GM19395 (cell line): ENCODE data around the gene DCDC2.
"Not testable (repeated sequence)": the region's sequence is repeated elsewhere in the genome, so short reads cannot be mapped to it uniquely, and the experiment has no call there.

ENCODE experiments used
- ATAC-seq: cut with Tn5 transposase; IDR thresholded peaks from one replicate; pipeline ENCODE4 v1.9.1; 2021; ENCODE audit warnings: mild to moderate bottlenecking, moderate library complexity; ENCODE audit not compliant: unreplicated experiment

Gene DCDC2

DNA sequence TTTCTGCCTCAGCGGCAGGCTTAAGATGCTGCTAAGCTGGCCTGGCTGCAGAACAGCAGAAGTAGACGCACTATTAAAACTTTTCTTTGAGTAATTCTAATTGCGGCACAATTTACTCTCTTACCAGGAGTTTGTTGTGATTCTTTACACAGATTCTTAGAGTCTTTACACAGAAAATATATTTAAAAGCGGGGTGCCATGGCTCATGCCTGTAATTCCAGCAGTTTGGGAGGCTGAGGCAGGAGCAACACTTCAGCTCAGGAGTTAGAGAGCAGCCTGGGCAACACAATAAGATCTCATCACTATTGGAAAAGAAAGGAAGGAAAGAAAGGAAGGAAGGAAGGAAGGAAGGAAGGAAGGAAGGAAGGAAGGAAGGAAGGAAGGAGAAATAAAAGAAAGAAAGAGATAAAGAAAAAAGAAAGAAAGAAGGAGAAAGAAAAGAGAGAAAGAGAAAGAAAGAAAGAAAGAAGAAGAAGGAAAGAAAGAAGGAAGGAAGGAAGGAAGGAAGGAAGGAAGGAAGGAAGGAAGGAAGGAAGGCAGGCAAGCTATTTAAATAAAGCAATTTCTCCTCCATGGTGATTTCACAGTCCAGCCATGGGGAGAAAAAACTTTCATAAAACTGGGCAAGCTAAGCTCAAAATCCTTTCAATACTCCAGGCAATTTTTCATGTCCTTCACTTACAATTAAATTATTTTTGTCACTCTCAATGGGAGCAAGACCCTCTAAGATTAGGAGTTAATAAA, 23.8 kb upstream of the DCDC2 start:
- ATAC-seq = no peak

DNA sequence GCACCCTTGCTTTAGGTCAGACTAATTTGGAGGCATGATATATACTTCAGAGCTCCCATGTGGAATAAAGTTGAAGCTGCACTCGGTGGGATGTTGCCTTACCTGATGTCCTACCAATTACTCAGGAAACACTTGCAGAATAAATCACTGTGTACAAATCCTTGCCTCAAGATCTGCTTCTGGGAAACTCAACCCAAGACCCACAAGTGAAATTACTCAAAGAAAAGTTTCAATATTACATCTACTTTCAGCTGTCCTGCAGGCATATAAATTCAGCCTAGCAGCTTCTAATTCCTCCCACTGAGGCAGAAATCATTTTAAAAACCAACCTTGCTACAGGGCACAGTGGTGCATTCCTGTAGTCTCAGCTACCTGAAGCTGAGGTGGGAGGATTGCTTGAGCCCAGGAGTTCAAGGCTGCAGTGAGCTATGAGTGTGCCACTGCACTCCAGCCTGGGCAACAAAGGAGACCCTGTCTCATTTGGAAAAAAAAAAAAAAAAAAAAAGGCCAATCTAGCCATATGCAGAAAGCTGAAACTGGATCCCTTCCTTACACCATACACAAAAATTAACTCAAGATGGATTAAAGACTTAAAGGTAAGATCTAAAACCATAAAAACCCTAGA, 20.7 kb upstream of the DCDC2 start:
- ATAC-seq = peak; percentile 78

DNA sequence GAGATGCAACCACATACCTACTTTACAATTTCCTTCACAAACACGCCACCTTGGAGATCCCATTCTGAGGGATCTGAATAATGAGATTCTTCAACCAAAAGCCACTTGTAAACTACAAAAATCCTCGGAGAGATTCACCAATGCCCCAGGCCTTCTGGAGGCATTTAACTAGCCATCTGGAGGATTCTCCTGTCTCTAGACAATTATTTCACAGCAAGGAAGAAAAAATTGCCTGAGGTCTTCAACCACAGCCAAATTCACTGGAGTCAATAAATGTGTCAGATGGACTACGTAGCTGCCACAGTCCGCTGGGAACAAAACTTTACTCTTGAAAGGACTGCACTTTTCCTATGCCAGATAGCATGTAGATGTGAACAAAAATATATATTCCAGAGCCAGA, 19.0 kb upstream of the DCDC2 start:
- ATAC-seq = no peak

- ATAC-seq = no peak
These were observed 16.8 kb upstream of the DCDC2 start for GRCh38 chr6:24374612-24375011.

DNA sequence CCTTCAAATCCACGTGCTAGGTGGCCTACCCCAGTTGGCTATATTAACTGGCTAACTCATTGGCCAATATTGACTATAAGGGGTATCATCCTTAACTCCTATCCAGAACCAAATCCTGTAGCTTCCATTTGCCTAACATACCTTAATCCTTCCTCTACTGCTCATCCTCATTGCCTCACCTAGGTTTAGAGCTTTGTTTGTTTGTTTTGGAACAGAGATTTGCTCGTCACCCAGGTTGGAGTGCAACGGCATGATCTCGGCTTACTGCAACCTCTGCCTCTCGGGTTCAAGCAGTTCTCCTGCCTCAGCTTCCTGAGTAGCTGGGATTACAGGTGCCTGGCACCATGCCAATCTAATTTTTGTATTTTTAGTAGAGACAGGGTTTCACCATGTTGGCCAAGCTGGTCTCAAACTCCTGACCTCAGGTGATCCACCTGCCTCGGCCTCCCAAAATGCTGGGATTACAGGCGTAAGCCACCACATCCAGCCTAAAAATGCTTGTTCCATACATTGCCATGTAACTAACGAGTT, 7.3 kb upstream of the DCDC2 start:
- ATAC-seq = not testable (repeated sequence)

- not testable (repeated sequence) for ATAC-seq
These were observed 4.5 kb upstream of the DCDC2 start for GRCh38 chr6:24362363-24362762.

DNA sequence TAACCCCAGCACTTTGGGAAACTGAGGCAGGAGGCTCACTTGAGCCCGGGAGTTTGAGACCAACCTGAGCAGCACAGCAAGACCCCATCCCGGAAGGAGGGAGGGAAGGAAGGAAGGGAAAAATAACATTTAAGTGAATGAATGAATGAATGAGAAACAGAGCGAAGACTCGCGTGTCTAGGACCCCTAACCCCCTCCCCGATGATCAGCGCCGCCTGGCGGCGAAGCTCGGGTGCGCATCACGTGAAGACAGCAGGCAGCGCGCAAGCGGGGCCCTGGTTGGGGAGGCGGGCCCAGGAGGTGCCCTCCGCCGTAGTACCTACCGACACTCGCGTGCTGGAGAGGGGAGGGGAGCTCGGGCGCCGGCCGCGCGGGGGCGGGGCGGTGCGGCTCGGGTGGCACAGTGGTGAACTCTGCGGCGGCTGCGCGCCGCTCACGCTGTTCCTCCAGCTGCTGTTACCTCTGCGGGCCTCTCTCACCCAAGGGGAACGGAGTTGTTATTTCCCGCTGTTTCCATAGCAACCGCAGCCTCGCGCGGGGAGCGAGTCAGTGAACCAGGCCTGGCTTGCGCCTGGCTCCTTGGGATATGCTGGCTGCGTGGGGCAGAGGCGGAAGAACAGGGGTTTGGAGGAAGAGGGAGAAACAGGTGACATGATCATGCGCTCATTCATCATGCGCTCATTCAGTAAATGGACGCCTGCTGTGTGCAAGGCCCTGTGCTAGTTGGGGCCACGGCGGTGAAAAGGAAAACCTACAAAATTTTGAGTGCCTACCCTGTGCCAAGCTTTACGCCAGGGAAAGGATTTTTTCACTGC, 2.0 kb upstream of the DCDC2 start:
- ATAC-seq = peak; percentile 87

GRCh38 chr6:24358219-24358821, 461 bp upstream of the DCDC2 start:
- no peak for ATAC-seq

- no peak for ATAC-seq
These were observed 1.4 kb downstream of the DCDC2 start for GRCh38 chr6:24356310-24356973.

DNA sequence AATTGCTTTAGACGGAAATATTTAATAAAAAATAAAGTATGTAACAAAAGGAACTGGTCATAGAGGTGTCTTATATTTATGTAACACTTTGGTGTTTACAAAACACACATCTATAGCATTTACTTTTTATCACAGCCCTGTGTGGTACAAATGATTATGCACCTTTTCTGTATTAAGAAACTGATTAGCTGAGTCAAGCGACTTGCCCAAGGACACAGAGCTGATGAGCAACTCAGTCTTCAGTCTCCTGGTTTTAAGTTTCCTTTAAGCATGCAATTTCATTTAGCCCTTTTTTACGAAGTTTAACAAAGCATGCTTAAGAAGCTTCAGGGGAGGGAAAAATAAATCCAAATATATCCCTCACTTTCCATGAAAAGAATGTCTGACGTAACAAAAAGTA, 2.5 kb downstream of the DCDC2 start:
- no peak for ATAC-seq

GRCh38 chr6:24353861-24354260, 4.0 kb downstream of the DCDC2 start:
- ATAC-seq = no peak

- no peak for ATAC-seq
These were observed 5.4 kb downstream of the DCDC2 start for GRCh38 chr6:24352434-24352833.

DNA sequence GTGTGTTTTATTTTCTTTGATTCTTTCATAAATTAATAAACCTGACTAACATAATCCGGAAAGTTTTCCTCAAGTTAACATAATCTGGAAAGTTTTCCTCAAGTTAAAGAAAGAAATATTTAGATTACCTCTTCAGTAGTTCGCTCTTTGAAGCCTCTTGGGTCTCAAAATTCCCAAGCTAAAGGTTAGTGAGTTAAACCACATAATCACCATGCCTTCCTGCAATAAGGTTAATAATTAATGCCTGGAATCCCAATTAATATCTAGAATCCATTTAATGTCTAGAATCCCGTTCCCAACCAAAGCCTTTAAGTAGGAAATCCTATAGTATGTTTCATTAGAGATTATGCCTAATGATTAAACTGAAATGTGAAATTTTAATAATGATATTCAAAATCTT, 12.9 kb downstream of the DCDC2 start:
- no peak for ATAC-seq

DNA sequence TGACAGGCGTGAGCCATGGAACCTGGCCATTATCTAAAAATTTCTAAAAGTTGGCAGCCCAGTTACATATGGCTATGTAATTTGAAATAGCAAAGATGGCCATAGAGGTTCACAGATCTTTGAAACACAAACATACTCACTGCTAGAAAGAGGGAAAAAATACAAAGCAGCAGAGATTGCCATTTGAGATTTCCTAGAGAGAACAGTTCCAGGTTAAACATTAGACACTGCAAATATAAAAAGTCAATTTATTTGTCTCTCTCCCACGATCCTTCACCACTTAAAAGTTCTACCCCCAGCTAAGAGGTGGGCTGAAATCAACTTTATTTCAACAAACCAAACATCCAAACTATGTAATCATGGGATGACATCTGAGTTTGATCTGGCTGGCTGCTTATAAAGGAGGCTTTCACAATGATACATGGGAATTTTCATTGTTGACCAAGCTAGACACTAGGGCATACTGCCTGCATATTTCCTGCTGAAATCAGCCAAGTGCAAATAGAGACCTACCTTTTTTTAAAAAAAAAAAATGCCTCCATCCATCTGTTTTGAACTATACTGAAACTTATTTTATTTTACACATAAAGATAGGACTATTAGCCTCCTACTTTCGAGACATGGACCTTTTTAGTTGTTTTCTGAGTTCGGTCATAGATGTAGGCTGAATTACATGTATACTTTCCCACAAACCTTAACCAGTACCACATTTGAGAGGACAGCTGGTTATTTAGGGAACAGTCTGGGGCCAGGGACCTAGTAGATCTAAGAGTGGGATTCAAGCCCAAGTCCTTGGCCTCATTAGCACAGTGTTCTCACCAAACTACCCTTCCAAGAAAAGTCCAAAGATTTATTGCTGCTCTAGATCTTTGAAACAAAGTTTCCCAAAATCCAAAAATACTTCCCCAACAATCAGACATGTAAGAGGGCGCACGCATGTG, 16.6 kb downstream of the DCDC2 start:
- no peak for ATAC-seq

GRCh38 chr6:24339932-24340331, 17.9 kb downstream of the DCDC2 start:
- no peak for ATAC-seq

GRCh38 chr6:24334285-24334684, 23.6 kb downstream of the DCDC2 start:
- no peak for ATAC-seq

DNA sequence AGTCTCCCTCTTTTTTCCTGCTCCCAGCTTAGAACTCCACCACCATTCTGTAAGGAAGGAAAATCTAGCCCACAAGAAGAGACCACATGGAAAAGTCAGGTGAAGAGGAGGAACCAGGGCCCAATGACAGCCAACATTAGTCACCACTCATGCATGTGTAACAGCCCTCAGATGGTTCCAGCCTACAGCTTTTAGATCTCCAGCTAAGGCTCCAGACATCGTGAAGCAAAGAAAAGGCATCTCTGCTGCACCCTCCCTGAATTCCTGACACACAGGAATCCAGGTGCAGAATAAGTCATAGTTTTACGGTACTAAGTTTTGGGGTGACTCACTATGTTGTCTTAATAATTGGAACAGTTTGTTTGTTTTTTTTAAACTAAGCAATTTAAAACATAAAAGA, 25.5 kb downstream of the DCDC2 start:
- no peak for ATAC-seq

DNA sequence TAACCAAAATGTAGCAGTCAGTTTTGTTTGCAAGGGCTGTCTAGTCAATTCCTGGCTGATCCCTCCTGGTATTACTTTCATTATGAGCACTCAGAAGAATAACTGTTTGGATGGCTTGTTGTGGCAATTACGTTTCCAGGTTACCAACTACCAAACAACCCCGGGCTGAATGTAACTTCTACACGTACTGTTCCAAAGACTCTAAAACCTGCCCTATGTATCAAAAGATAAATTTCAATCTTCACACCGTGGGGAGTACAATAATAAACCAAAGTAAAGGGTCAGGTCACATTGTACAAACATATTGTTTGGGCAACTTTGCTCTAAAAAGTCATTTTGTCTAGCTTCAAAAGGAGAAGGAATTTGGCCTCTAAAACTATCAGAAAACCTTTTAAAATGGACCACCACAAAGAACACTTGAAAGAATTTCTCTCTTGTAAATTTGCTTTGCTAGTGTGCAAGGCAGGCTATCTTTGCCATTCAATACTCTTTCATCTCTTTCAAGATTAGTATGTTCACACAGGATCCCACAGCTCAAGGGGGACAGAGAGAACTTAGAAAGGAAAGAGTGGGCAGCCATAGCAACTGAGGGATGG, 27.6 kb downstream of the DCDC2 start:
- no peak for ATAC-seq

GRCh38 chr6:24329451-24329850, 28.4 kb downstream of the DCDC2 start:
- no peak for ATAC-seq
